Duodenal mucosa (tissue), 2 donors: ENCODE data around the gene RAPGEF1.
A peak's percentile ranks its signal among the peaks of the same experiment; 100 is the strongest.

Experiments
- H3K27ac ChIP-seq: one replicate; pipeline ENCODE4 v1.7.0; 2013; ENCODE audit warnings: low read depth, low read length
- H3K27me3 ChIP-seq, 2 donors: one replicate each; pipeline ENCODE4 v1.7.0; 2013; ENCODE audit warnings: low read length in 2 of 2, control low read depth in 1 of 2; ENCODE audit not compliant: insufficient read depth in 2 of 2, control insufficient read depth in 1 of 2
- H3K36me3 ChIP-seq, 2 donors: one replicate each; pipeline ENCODE4 v1.7.0; 2013; ENCODE audit warnings: low read length in 2 of 2, control low read depth in 1 of 2; ENCODE audit not compliant: insufficient read depth in 2 of 2, control insufficient read depth in 1 of 2
- H3K4me1 ChIP-seq, 2 donors: one replicate each; pipeline ENCODE4 v1.7.0; 2013; ENCODE audit warnings: low read length in 2 of 2, control low read depth in 1 of 2; ENCODE audit not compliant: insufficient read depth in 2 of 2, control insufficient read depth in 1 of 2
- H3K4me3 ChIP-seq, 2 donors: one replicate each; pipeline ENCODE4 v1.7.0; 2013; ENCODE audit warnings: low read length in 2 of 2, low read depth in 1 of 2
- H3K9ac ChIP-seq, 2 donors: one replicate each; pipeline ENCODE4 v1.7.0; 2013; ENCODE audit warnings: low read length in 2 of 2, low read depth in 1 of 2
- H3K9me3 ChIP-seq, 2 donors: one replicate each; pipeline ENCODE4 v1.7.0; 2013; ENCODE audit warnings: low read length in 2 of 2, control low read depth in 1 of 2; ENCODE audit not compliant: control insufficient read depth in 1 of 2

RAPGEF1 gene

GRCh38 chr9:131731644-131732043 is 8.2 kb downstream of the RAPGEF1 start:
- Histone ChIP-seq H3K9ac (peak overlapping the region; percentile 7 to 43), H3K36me3 (no peaks in the 10 kb centered on the region), H3K27me3 (no peaks in the 10 kb centered on the region), H3K27ac (no peak overlapping the region), H3K4me1 (peaks cover 84 to 88% of the 10 kb centered on the region in 2 donors), H3K9me3 (no peaks in the 10 kb centered on the region), H3K4me3 (peak overlapping the region; percentile 24 to 37)

GRCh38 chr9:131731237-131731636 is 8.6 kb downstream of the RAPGEF1 start:
- Histone ChIP-seq H3K9me3 (no peaks in the 10 kb centered on the region), H3K27me3 (no peaks in the 10 kb centered on the region), H3K9ac (peak overlapping the region; percentile 7 to 43), H3K4me1 (peaks cover 84 to 87% of the 10 kb centered on the region in 2 donors), H3K4me3 (peak overlapping the region in 1 of 2 donors; percentile 37), H3K27ac (no peak overlapping the region), H3K36me3 (no peaks in the 10 kb centered on the region)

GRCh38 chr9:131728961-131729360 is 10.9 kb downstream of the RAPGEF1 start:
- H3K9ac ChIP-seq: peak overlapping the region; percentile 34 to 63
- no peaks in the 10 kb centered on the region for H3K36me3 ChIP-seq
- no peaks in the 10 kb centered on the region for H3K9me3 ChIP-seq
- H3K4me3 ChIP-seq: peak overlapping the region in 1 of 2 donors; percentile 19
- H3K27me3 ChIP-seq: no peaks in the 10 kb centered on the region
- peak overlapping the region; percentile 67 for H3K27ac ChIP-seq
- H3K4me1 ChIP-seq: peaks cover 69 to 70% of the 10 kb centered on the region in 2 donors

GRCh38 chr9:131728546-131728910 is 11.3 kb downstream of the RAPGEF1 start:
- H3K4me3 ChIP-seq: peak overlapping the region in 1 of 2 donors; percentile 19
- peak overlapping the region; percentile 34 to 63 for H3K9ac ChIP-seq
- H3K9me3 ChIP-seq: no peaks in the 10 kb centered on the region
- peak overlapping the region; percentile 67 for H3K27ac ChIP-seq
- H3K4me1 ChIP-seq: peaks cover 65 to 66% of the 10 kb centered on the region in 2 donors
- peaks cover 0 to 2% of the 10 kb centered on the region in 2 donors for H3K36me3 ChIP-seq
- H3K27me3 ChIP-seq: no peaks in the 10 kb centered on the region

- Histone ChIP-seq H3K27ac (peak overlapping the region; percentile 44), H3K4me3 (no peak overlapping the region), H3K9ac (peak overlapping the region; percentile 34 to 63), H3K4me1 (peaks cover 60 to 63% of the 10 kb centered on the region in 2 donors), H3K9me3 (no peaks in the 10 kb centered on the region), H3K27me3 (no peaks in the 10 kb centered on the region), H3K36me3 (peaks cover 0 to 4% of the 10 kb centered on the region in 2 donors)
These were observed 11.9 kb downstream of the RAPGEF1 start for GRCh38 chr9:131727795-131728545.

GRCh38 chr9:131727184-131727759 is 12.6 kb downstream of the RAPGEF1 start:
- Histone ChIP-seq H3K9me3 (no peaks in the 10 kb centered on the region), H3K4me3 (no peak overlapping the region), H3K27me3 (no peaks in the 10 kb centered on the region), H3K36me3 (peaks cover 0 to 4% of the 10 kb centered on the region in 2 donors), H3K4me1 (peaks cover 54 to 57% of the 10 kb centered on the region in 2 donors), H3K9ac (peak overlapping the region in 1 of 2 donors; percentile 12), H3K27ac (no peak overlapping the region)

GRCh38 chr9:131724683-131725082 is 15.2 kb downstream of the RAPGEF1 start:
- Histone ChIP-seq H3K4me1 (peaks cover 36 to 42% of the 10 kb centered on the region in 2 donors), H3K4me3 (no peak overlapping the region), H3K27ac (no peak overlapping the region), H3K27me3 (no peaks in the 10 kb centered on the region), H3K36me3 (peaks cover 0 to 12% of the 10 kb centered on the region in 2 donors), H3K9ac (no peak overlapping the region), H3K9me3 (no peaks in the 10 kb centered on the region)

- Histone ChIP-seq H3K36me3 (peaks cover 0 to 12% of the 10 kb centered on the region in 2 donors), H3K4me3 (no peak overlapping the region), H3K4me1 (peaks cover 33 to 42% of the 10 kb centered on the region in 2 donors), H3K9me3 (no peaks in the 10 kb centered on the region), H3K9ac (no peak overlapping the region), H3K27ac (no peak overlapping the region), H3K27me3 (no peaks in the 10 kb centered on the region)
These were observed 16.2 kb downstream of the RAPGEF1 start for GRCh38 chr9:131723632-131724031.

- H3K9ac ChIP-seq: no peak overlapping the region
- H3K36me3 ChIP-seq: peaks cover 0 to 12% of the 10 kb centered on the region in 2 donors
- no peak overlapping the region for H3K27ac ChIP-seq
- H3K4me3 ChIP-seq: no peak overlapping the region
- H3K27me3 ChIP-seq: no peaks in the 10 kb centered on the region
- no peaks in the 10 kb centered on the region for H3K9me3 ChIP-seq
- peaks cover 31 to 32% of the 10 kb centered on the region in 2 donors for H3K4me1 ChIP-seq
These were observed 17.6 kb downstream of the RAPGEF1 start for GRCh38 chr9:131722255-131722654.

- Histone ChIP-seq H3K36me3 (peaks cover 0 to 12% of the 10 kb centered on the region in 2 donors), H3K4me3 (no peak overlapping the region), H3K9me3 (no peaks in the 10 kb centered on the region), H3K9ac (no peak overlapping the region), H3K27ac (no peak overlapping the region), H3K27me3 (no peaks in the 10 kb centered on the region), H3K4me1 (peaks cover 20 to 21% of the 10 kb centered on the region in 2 donors)
These were observed 18.8 kb downstream of the RAPGEF1 start for GRCh38 chr9:131721076-131721475.
